ENCODE results near the gene COQ8A.
"Not testable (repeated sequence)": the region's sequence is repeated elsewhere in the genome, so short reads cannot be mapped to it uniquely, and the experiment has no call there.

Gene COQ8A

GRCh38 chr1:226953175-226953800 is 13.2 kb downstream of the COQ8A start:
- no peak for DNase-seq

- no peak for DNase-seq
Measured at GRCh38 chr1:226954337-226954736, 14.2 kb downstream of the COQ8A start.

DNA sequence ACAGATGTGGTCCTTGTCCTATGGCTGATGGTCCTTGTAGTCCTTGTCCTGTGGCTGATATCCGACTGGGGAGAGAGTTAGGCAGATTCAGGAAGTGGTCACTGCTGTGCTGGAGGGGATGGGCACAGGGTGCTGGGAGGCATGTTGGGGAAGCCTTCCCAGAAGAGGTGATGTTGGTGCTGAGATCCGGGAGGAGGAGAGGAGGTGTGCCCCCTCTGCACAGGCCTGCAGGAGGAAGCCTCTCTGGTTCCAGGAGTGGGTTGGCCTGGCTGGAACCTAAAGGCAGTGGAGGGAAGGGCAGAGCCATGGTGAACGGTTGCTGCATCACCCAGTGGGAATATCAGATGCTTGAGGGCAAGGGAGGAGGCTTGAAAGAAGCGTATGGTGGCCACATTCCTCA is 14.7 kb downstream of the COQ8A start:
- no peak for DNase-seq

DNA sequence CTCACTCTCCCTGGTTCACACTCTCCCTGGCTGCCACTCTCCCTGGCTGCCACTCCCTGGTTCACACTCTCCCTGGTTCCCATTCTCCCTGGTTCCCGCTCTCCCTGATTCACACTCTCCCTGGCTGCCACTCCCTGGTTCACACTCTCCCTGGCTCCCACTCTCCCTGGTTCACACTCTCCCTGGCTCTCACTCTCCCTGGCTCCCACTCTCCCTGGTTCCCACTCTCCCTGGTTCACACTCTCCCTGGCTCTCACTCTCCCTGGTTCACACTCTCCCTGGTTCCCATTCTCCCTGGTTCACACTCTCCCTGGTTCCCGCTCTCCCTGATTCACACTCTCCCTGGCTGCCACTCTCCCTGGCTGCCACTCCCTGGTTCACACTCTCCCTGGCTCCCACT is 15.8 kb downstream of the COQ8A start:
- not testable (repeated sequence) for DNase-seq

- DNase-seq = no peak
Measured at GRCh38 chr1:226956942-226957713, 17.0 kb downstream of the COQ8A start.

- DNase-seq = no peak
Measured at GRCh38 chr1:226957714-226958113, 17.6 kb downstream of the COQ8A start.

GRCh38 chr1:226958300-226958699 is 18.2 kb downstream of the COQ8A start:
- no peak for DNase-seq

- DNase-seq = no peak
Measured at GRCh38 chr1:226960256-226960655, 20.2 kb downstream of the COQ8A start.

DNA sequence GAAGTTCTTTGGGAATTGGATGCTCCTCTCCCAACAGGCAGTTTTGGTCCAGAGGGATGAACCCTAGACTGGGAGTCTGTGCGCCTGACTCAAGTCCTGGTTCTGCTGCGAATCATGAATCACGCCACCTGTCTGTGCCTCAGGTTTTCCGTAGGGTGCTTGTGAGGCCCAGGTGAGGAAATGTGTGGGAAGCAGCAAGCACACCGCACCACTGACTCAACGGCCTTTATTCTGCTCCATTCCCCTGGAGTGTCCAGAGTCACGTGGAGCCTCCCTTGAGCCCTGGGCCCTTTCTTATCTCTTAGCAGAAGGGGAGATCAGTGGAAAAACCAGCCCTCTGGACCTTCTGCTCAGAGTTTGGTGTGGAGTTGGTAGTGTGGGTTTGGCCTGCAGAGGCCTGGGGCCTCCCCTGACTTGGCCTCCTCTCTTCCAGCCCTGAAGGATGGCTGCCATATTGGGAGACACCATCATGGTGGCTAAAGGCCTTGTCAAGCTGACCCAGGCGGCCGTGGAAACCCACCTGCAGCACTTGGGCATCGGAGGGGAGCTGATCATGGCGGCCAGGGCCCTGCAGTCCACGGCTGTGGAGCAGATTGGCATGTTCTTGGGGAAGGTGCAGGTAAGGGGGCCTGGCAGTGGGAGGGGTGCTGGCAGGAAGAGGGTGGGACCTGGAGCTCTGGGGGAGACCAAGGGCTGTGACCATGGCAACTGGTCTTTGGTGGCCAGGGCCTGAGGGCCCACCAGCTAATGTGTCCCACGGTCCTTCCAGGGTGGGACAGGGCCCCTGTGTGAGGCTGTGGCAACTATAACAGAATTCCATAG is 21.1 kb downstream of the COQ8A start:
- no peak for DNase-seq

DNA sequence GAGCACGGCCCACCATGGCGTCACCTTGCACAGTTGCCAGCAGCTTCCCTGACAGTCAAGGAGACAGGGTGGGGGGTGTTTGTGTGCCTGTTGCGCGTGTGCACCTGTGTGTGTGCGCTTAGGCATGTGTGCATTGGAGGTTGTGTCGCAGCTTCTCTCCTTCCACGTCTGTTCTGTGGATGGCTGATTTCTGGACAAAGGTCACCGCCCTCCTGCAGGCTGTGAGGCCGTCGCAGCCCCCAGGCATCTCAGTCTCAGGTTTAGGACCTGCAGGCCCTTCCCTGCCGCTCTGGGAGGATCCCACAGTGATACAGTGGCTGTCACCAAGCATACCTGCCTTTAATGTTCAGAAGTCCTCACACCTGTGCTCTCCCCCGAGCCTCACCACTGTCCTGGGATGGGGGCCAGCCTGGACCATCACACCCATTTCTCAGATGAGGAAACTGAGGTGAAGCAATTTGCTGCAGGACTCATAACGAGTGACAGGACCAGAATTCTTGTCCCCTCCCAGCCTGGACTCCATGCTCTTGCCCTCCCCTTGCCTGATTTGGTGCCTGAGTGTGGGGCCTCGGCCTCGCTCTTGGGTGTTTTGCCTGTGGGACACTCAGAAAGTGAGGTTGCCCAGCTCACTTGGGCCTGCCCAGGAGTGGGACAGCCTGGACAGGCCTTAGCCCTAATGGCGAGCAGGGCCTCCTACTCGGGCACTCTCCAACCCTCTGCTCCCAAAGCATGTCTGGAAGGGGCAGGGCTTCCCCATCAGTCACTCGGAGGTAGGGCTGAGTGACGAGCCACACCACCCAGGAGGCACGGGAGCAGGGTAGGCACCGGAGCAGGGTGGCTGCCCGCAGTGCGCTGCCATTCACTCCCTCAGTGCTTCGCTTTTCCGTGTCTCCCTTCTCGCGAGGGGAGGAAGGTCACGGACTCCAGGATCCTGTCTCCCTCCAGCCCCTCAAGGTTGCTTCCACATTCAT is 22.6 kb downstream of the COQ8A start:
- DNase-seq = no peak

DNA sequence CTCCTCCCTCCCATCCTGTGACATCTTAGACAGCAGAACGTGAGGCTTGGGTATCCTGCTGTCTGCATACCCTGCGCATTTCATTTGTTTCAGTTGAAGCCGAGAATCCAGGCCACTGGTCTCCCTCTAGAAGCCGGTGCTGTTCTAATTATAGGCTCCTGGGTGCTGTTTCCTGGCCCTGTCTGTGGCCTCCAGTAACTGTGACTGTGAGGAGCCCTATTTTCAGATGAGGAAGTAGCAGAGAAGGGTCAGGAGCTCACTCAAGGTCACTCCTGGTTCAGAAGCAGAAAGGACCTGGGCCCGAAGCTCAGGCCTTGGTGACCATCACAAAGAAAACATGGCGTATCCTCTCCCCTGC is 24.0 kb downstream of the COQ8A start:
- DNase-seq = no peak

DNA sequence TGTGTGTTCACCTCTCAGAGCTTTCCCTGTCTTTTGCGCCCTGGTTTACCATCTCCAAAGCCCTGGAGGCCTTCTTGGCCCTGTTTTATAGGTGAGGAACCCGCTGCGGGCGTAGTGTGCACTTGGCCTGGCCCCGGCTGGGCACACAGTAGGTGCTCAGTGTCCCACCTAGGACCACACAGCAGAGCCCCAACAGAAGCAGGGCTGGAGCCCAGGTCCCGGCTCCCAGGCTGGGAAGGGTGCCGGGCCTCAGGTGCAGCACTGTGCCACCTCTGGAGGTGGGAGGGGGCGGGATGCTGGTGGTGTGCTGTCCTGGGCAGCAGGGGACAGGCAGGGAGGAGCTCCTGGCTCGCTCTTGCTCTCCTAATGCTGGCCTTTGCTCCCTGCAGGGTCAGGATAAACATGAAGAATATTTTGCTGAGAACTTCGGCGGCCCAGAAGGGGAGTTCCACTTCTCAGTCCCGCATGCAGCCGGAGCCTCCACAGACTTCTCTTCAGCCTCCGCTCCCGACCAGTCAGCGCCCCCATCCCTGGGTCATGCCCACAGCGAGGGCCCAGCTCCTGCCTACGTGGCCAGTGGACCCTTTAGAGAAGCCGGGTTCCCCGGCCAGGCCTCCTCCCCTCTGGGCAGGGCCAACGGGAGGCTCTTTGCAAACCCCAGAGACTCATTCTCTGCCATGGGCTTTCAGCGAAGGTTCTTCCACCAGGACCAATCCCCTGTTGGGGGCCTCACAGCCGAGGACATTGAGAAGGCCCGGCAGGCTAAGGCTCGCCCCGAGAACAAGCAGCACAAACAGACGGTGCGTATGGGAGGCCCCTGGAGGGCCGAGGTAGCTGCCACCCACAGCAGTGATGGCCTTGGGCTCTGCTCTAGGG is 24.8 kb downstream of the COQ8A start:
- no peak for DNase-seq

DNA sequence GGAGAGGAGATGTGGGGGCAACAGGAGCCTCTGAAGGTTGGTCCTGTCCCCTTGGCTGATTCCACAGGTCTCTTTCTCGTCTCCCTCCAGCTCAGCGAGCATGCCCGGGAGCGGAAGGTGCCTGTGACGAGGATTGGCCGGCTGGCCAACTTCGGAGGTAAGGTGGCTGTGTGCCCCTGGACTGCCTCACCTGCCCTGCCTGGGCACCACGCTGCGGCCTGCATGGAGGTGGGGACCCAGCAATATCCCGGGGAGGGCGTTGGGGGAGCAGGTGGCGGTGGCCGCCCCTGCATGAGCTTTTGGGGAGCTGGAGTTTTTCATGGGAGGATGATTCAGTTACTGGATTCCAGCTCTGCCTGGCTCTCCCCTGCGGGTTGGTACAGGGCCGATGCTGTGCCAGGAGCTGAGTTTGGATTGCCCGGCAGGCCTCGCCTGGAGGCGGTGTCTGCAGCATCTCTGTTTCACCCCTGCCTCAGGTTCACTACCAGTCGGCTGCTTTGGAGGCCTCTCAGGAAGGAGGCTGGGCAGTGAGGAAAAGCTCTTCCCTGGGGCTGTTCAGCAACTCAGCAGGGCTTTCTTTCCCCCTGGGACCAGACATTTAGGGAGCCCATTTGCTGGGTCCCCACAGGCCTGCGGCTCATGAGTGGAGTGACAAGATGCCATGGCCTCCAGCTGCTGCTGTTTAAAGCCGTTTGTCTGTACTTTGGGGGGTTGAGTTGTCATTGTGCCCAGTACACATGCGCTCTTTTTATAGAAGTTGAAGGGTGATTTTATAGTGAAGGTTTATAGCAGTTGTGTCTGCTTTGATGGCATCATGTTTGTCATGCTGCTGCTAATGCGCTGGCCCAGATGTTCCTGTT is 25.7 kb downstream of the COQ8A start:
- no peak for DNase-seq

GRCh38 chr1:226966683-226967082 is 26.6 kb downstream of the COQ8A start:
- DNase-seq = no peak

DNA sequence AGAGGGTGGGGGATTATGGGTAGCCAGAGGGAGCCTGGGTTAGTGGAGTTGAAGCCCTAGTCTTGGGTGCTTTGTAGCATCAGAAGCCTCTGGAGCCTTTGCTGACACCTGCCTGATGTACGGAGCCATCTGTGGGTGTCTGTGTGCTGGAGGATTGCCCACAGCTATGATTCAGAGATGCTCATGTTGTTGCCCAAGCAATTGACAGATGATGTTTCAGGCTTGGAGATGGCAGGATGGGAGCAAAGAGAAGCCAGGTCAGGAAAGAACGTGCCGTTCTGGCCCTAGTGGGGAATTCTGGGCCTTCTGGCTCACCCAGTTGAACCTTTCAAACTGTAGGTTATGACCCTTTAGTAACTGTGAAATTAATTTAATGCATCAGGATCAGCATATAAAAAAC is 27.6 kb downstream of the COQ8A start:
- DNase-seq = no peak

GRCh38 chr1:226971765-226972164 is 31.7 kb downstream of the COQ8A start:
- no peak for DNase-seq

GRCh38 chr1:226972931-226973330 is 32.8 kb downstream of the COQ8A start:
- DNase-seq = no peak

DNA sequence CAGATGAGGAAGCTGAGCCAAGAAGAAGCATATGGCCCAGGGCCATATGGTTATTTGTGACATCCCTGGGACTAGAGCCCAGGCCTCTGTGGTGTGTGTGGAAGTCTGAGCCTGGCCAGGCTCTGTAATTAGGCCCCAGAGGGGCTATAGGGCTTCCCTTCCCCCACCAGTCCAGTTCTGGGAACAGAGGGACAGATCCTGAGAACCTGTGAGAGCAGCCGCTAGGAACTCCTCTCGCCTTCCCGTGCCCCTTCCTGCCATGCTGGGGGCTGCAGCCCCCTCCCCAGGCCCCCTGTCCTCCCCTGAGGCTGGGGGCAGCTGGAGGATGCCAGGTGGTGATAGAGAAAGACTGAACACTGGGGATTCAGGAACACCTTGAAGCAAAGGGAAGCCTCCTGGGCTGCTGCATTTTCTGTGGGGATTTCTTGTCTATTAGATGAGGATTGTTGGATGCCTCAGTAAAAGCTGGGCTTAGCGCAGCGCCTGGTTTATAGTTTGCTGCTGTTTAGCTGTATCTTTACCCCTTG is 33.3 kb downstream of the COQ8A start:
- no peak for DNase-seq

GRCh38 chr1:226973898-226974543 is 33.9 kb downstream of the COQ8A start:
- DNase-seq = no peak

All from CD4-positive, alpha-beta T cell treated with Interleukin-17A for 1 hour (primary cell).